Progenitor cell of endocrine pancreas (in vitro differentiated cells): Measurements from ENCODE around the gene CYP17A1. TPM values are rescaled to one million over a fixed set of nuclear protein-coding genes. Genes with fewer than 3 reads are reported as not detected.

ENCODE experiments used
- DNase-seq: peaks from one replicate; pipeline ENCODE4 v3.0.0; 2021; ENCODE audit warnings: low spot score; ENCODE audit not compliant: unreplicated experiment
- H3K27ac Mint-ChIP-seq: 2 replicates; pipeline ENCODE4 v1.8.0; 2021; ENCODE audit warnings: mild to moderate bottlenecking, moderate library complexity, mixed read lengths
- H3K27me3 Mint-ChIP-seq: 2 replicates; pipeline ENCODE4 v1.8.0; 2021; ENCODE audit warnings: mixed read lengths
- H3K36me3 Mint-ChIP-seq: 2 replicates; pipeline ENCODE4 v1.8.0; 2022; ENCODE audit warnings: mixed read lengths; ENCODE audit not compliant: insufficient read depth
- H3K4me1 Mint-ChIP-seq: 2 replicates; pipeline ENCODE4 v1.8.0; 2021; ENCODE audit warnings: low read depth, mixed read lengths
- H3K4me3 Mint-ChIP-seq: 2 replicates; pipeline ENCODE4 v1.8.0; 2021; ENCODE audit warnings: low read depth, mild to moderate bottlenecking, moderate library complexity, mixed read lengths
- H3K9me3 Mint-ChIP-seq: 2 replicates; pipeline ENCODE4 v1.8.0; 2021; ENCODE audit warnings: low read depth, mixed read lengths
- total RNA-seq: library from RNA; stranded (reverse); gene quantifications from 2 replicates; pipeline ENCODE4 v1.2.1, GENCODE V29; 2021
- TF ChIP-seq, protein P1 (sequence below): fragments of 200-600 bp; sonication (generic); IDR thresholded peaks from one replicate; pipeline ENCODE4 v1.5.0; 2021; ENCODE audit warnings: antibody characterized with exemption, mild to moderate bottlenecking; ENCODE audit not compliant: unreplicated experiment

The CYP17A1 gene
- total RNA-seq, 1 donor from 2014 or later = not detected

- TF ChIP-seq, protein P1, sequence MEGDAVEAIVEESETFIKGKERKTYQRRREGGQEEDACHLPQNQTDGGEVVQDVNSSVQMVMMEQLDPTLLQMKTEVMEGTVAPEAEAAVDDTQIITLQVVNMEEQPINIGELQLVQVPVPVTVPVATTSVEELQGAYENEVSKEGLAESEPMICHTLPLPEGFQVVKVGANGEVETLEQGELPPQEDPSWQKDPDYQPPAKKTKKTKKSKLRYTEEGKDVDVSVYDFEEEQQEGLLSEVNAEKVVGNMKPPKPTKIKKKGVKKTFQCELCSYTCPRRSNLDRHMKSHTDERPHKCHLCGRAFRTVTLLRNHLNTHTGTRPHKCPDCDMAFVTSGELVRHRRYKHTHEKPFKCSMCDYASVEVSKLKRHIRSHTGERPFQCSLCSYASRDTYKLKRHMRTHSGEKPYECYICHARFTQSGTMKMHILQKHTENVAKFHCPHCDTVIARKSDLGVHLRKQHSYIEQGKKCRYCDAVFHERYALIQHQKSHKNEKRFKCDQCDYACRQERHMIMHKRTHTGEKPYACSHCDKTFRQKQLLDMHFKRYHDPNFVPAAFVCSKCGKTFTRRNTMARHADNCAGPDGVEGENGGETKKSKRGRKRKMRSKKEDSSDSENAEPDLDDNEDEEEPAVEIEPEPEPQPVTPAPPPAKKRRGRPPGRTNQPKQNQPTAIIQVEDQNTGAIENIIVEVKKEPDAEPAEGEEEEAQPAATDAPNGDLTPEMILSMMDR = no peak
These were observed 23.3 kb downstream of the CYP17A1 start for GRCh38 chr10:102813734-102814452.

GRCh38 chr10:102813017-102813541 lies 24.1 kb downstream of the CYP17A1 start:
- Mint-ChIP-seq H3K27me3 (no peaks in the 10 kb centered on the region), H3K9me3 (no peaks in the 10 kb centered on the region), H3K4me1 (peaks cover 25% of the 10 kb centered on the region), H3K4me3 (no peak overlapping the region), H3K27ac (no peak overlapping the region), H3K36me3 (peaks cover 13% of the 10 kb centered on the region)
- TF ChIP-seq, protein P1 = no peak
- DNase-seq = no peak

More at GRCh38 chr10:102813734-102814452, 23.3 kb downstream of the CYP17A1 start:
- peaks cover 13% of the 10 kb centered on the region for H3K36me3 Mint-ChIP-seq
- peak overlapping the region; percentile 77 for H3K27ac Mint-ChIP-seq
- H3K4me1 Mint-ChIP-seq = peaks cover 25% of the 10 kb centered on the region
- H3K9me3 Mint-ChIP-seq = no peaks in the 10 kb centered on the region
- H3K27me3 Mint-ChIP-seq = no peaks in the 10 kb centered on the region
- no peak overlapping the region for H3K4me3 Mint-ChIP-seq
- DNase-seq = no peak

DNA sequence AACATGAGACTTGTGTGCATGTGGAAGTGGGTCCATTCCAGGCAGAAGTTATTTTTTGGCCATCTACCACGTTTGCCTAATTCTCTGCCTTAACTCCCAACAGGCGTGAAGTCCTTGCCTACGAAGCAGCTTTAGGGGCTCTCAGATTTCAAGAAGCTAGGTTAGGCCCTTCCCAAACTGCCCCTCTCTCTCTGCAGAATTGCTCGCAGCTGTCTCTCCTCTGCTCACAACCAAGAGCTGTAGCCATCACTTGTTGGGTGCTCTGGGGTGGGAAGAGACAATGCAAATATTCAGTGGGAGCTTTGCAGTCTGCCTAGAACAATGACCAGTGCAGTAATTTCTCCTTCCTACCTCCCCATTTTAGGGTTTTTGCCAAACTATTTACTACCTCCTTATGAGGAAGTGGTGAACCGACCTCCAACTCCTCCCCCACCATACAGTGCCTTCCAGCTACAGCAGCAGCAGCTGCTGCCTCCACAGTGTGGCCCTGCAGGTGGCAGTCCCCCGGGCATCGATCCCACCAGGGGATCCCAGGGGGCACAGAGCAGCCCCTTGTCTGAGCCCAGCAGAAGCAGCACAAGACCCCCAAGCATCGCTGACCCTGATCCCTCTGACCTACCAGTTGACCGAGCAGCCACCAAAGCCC lies 24.9 kb downstream of the CYP17A1 start:
- H3K27me3 Mint-ChIP-seq = no peaks in the 10 kb centered on the region
- peaks cover 13% of the 10 kb centered on the region for H3K36me3 Mint-ChIP-seq
- no peak for DNase-seq

GRCh38 chr10:102811346-102811745 lies 25.9 kb downstream of the CYP17A1 start:
- Mint-ChIP-seq H3K9me3 (no peaks in the 10 kb centered on the region), H3K4me3 (no peak overlapping the region), H3K4me1 (peaks cover 25% of the 10 kb centered on the region), H3K36me3 (peaks cover 13% of the 10 kb centered on the region), H3K27me3 (no peaks in the 10 kb centered on the region), H3K27ac (no peak overlapping the region)
- no peak for DNase-seq
- TF ChIP-seq, protein P1 = no peak

More for the DNA sequence above, 24.9 kb downstream of the CYP17A1 start:
- Mint-ChIP-seq H3K4me1 (peaks cover 25% of the 10 kb centered on the region), H3K27ac (no peak overlapping the region), H3K4me3 (no peak overlapping the region), H3K9me3 (no peaks in the 10 kb centered on the region)
- TF ChIP-seq, protein P1 = no peak

DNA sequence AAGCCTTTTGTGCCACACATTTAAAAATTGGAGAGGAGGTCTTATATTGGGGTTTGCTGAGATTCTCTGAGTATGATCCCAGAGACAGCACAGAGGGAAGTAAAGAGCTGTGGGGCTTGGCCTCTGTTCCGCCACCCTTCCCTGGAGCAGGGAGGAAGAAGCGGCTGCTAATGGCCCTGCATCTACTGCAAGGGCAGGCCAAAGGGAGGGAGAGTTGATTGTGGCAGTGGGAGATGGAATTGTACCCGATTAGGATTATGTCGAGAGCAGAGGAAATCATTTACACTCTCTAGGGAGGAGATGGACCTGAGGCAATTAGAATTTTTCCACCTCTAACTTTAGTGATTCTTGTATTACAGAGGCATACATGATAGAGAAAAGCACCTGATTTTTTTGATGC lies 28.8 kb downstream of the CYP17A1 start:
- TF ChIP-seq, protein P1 = no peak
- H3K9me3 Mint-ChIP-seq = no peaks in the 10 kb centered on the region
- H3K4me3 Mint-ChIP-seq = no peak overlapping the region
- peaks cover 16% of the 10 kb centered on the region for H3K36me3 Mint-ChIP-seq
- no peak for DNase-seq
- no peak overlapping the region for H3K27ac Mint-ChIP-seq
- H3K27me3 Mint-ChIP-seq = no peaks in the 10 kb centered on the region
- peaks cover under 1% of the 10 kb centered on the region for H3K4me1 Mint-ChIP-seq
